Hematopoietic multipotent progenitor cell treated with erythropoietin and hydrocortisone succinate and interleukin-3 and kit ligand, for 17 days (in vitro differentiated cells): ENCODE data around the gene CLGN.

Source experiments
- DNase-seq: peaks from one replicate; pipeline ENCODE4 v3.0.0-alpha.2; 2015; ENCODE audit warnings: low spot score

The CLGN gene

GRCh38 chr4:140382732-140383131, 44.7 kb downstream of the CLGN start:
- DNase-seq: no peak

GRCh38 chr4:140374130-140374477, 53.3 kb downstream of the CLGN start:
- DNase-seq: no peak

GRCh38 chr4:140373328-140374129, 53.9 kb downstream of the CLGN start, which contains the start of gene SCOC:
TSS of gene SCOC (plus strand) at chr4:140373646. CDS start at chr4:140379171, 5,525 bp downstream.
- DNase-seq: peak; percentile 98

- peak; percentile 34 for DNase-seq
Observed at GRCh38 chr4:140372751-140373327, 54.6 kb downstream of the CLGN start.

GRCh38 chr4:140368686-140369085, 58.8 kb downstream of the CLGN start:
- no peak for DNase-seq

- no peak for DNase-seq
Observed at GRCh38 chr4:140367738-140368137, 59.7 kb downstream of the CLGN start.

GRCh38 chr4:140363558-140363957, 63.9 kb downstream of the CLGN start:
- no peak for DNase-seq

- no peak for DNase-seq
Observed at GRCh38 chr4:140363051-140363450, 64.4 kb downstream of the CLGN start.

GRCh38 chr4:140361099-140361498, 66.3 kb downstream of the CLGN start:
- no peak for DNase-seq

GRCh38 chr4:140359562-140360427, 67.7 kb downstream of the CLGN start:
- peak; percentile 82 for DNase-seq

GRCh38 chr4:140358281-140358680, 69.2 kb downstream of the CLGN start:
- no peak for DNase-seq

- DNase-seq: no peak
Observed at GRCh38 chr4:140357868-140358267, 69.6 kb downstream of the CLGN start.

GRCh38 chr4:140355288-140355687, 72.2 kb downstream of the CLGN start:
- DNase-seq: no peak

GRCh38 chr4:140353786-140354185, 73.7 kb downstream of the CLGN start:
- no peak for DNase-seq

- no peak for DNase-seq
Observed at GRCh38 chr4:140351093-140352075, 76.1 kb downstream of the CLGN start.

GRCh38 chr4:140349816-140350215, 77.6 kb downstream of the CLGN start:
- no peak for DNase-seq

- DNase-seq: no peak
Observed at GRCh38 chr4:140346136-140346535, 81.3 kb downstream of the CLGN start.

- DNase-seq: no peak
Observed at GRCh38 chr4:140344621-140345020, 82.8 kb downstream of the CLGN start.

- DNase-seq: no peak
Observed at GRCh38 chr4:140344101-140344500, 83.3 kb downstream of the CLGN start.

- no peak for DNase-seq
Observed at GRCh38 chr4:140343303-140343702, 84.1 kb downstream of the CLGN start.

- no peak for DNase-seq
Observed at GRCh38 chr4:140342620-140343019, 84.8 kb downstream of the CLGN start.
